PC-9 (cell line): ENCODE data around the gene UNC13B. TPM values are rescaled to one million over a fixed set of nuclear protein-coding genes. Genes with fewer than 3 reads are reported as not detected.

ENCODE experiments used
- BruUV-seq: library from RNA; stranded (reverse); fragments of 400-500 nt; replicated peaks from 2 replicates; lab custom pipeline; 2021; lab: Mats Ljungman, UMichigan
- CTCF ChIA-PET: fragments of 300-600 bp; sonication (Branson Sonifier 250); formaldehyde crosslinking; loops from one replicate; lab custom pipeline; 2022; ENCODE audit warnings: antibody characterized with exemption; lab: Charles Lee
- POLR2A ChIA-PET: fragments of 300-600 bp; sonication (Branson Sonifier 250); formaldehyde crosslinking; loops from one replicate; lab custom pipeline; 2022; ENCODE audit warnings: antibody characterized with exemption; ENCODE audit not compliant: unreplicated experiment; lab: Charles Lee
- DNase-seq, 2 experiments: peaks; one replicate each; pipeline versions ENCODE4 v3.0.0 to v3.0.0-alpha.2; 2015 to 2022; ENCODE audit warnings: mixed read lengths in 1 of 2
- H2AFZ ChIP-seq: fragments of 200-600 bp; sonication (generic); 2 replicates; pipeline ENCODE4 v1.8.1; 2017; ENCODE audit warnings: antibody characterized with exemption
- H3F3A ChIP-seq: fragments of 200-600 bp; sonication (generic); 2 replicates; pipeline ENCODE4 v1.8.1; 2017; ENCODE audit warnings: antibody characterized with exemption, mild to moderate bottlenecking, low read depth; ENCODE audit not compliant: insufficient read depth
- H3K27ac ChIP-seq: fragments of 200-600 bp; sonication (generic); 2 replicates; pipeline ENCODE4 v1.6.1; 2016; ENCODE audit warnings: mixed run types
- H3K27me3 ChIP-seq: fragments of 200-600 bp; sonication (generic); 2 replicates; pipeline ENCODE4 v1.6.1; 2016; ENCODE audit warnings: low read depth, mixed run types; ENCODE audit not compliant: insufficient read depth
- H3K36me3 ChIP-seq: fragments of 200-600 bp; sonication (generic); 2 replicates; pipeline ENCODE4 v1.6.1; 2016; ENCODE audit warnings: low read depth, mixed run types
- H3K4me1 ChIP-seq: fragments of 200-600 bp; sonication (generic); replicated peaks from 2 replicates; pipeline ENCODE4 v1.6.1; 2016; ENCODE audit warnings: mixed run types; ENCODE audit not compliant: insufficient read depth
- H3K4me2 ChIP-seq: fragments of 200-600 bp; sonication (generic); 2 replicates; pipeline ENCODE4 v1.6.1; 2017; ENCODE audit warnings: mixed run types
- H3K4me3 ChIP-seq: fragments of 200-600 bp; sonication (generic); 2 replicates; pipeline ENCODE4 v1.6.1; 2016; ENCODE audit warnings: mixed run types
- H3K79me2 ChIP-seq: fragments of 200-600 bp; sonication (generic); 2 replicates; pipeline ENCODE4 v1.6.1; 2017; ENCODE audit warnings: low read depth, mixed run types
- H3K9me2 ChIP-seq: fragments of 200-600 bp; sonication (generic); 2 replicates; pipeline ENCODE4 v1.8.1; 2017; ENCODE audit warnings: mild to moderate bottlenecking; ENCODE audit not compliant: insufficient read depth
- H3K9me3 ChIP-seq: fragments of 200-600 bp; sonication (generic); 2 replicates; pipeline ENCODE4 v1.8.1; 2016; ENCODE audit warnings: low read depth; ENCODE audit not compliant: insufficient read depth
- H4K20me1 ChIP-seq: fragments of 200-600 bp; sonication (generic); 2 replicates; pipeline ENCODE4 v1.8.1; 2017; ENCODE audit not compliant: insufficient read depth
- EZH2 ChIP-seq: fragments of 200-600 bp; sonication (generic); IDR thresholded peaks from 2 replicates; pipeline ENCODE4 v1.8.0; 2017; ENCODE audit warnings: antibody characterized with exemption, low read depth
- intact Hi-C: fragments of 100-400 bp; cut with micrococcal nuclease; formaldehyde crosslinking; loops from one replicate; pipeline ENCODE4 v1.10.0; 2022; ENCODE audit not compliant: unreplicated experiment
- total RNA-seq: library from RNA; stranded (reverse); gene quantifications from 2 replicates; pipeline ENCODE4 v1.2.3, GENCODE V29; 2021
- TF ChIP-seq, protein P1 (sequence below): fragments of 200-600 bp; sonication (generic); conservative IDR thresholded peaks from 2 replicates; pipeline ENCODE4 v1.6.1; 2017; ENCODE audit warnings: mixed run types, antibody characterized with exemption, mild to moderate bottlenecking, moderate library complexity

Gene UNC13B
- total RNA-seq, 1 experiment from 2014 or later = not detected

GRCh38 chr9:35423499-35423898 is 261.7 kb downstream of the UNC13B start:
- Histone ChIP-seq H3K4me1 (peaks cover 12% of the 10 kb centered on the region), H3K9me3 (no peaks in the 10 kb centered on the region), H3K27me3 (no peaks in the 10 kb centered on the region), H2AFZ (no peak overlapping the region), H4K20me1 (no peaks in the 10 kb centered on the region), H3K27ac (no peak overlapping the region), H3K79me2 (no peaks in the 10 kb centered on the region), H3K4me2 (no peak overlapping the region), H3K36me3 (no peaks in the 10 kb centered on the region), H3F3A (peaks cover 3% of the 10 kb centered on the region; the same call in 1 of the 2 replicates), H3K9me2 (no peaks in the 10 kb centered on the region), H3K4me3 (no peak overlapping the region)
- no peak for DNase-seq
- ChIA-PET CTCF (no interaction called here), POLR2A (no interaction called here)
- intact Hi-C loops = no loop called here
- BruUV-seq = no TSS peak
- TF ChIP-seq EZH2 = no peak
- TF ChIP-seq, protein P1, sequence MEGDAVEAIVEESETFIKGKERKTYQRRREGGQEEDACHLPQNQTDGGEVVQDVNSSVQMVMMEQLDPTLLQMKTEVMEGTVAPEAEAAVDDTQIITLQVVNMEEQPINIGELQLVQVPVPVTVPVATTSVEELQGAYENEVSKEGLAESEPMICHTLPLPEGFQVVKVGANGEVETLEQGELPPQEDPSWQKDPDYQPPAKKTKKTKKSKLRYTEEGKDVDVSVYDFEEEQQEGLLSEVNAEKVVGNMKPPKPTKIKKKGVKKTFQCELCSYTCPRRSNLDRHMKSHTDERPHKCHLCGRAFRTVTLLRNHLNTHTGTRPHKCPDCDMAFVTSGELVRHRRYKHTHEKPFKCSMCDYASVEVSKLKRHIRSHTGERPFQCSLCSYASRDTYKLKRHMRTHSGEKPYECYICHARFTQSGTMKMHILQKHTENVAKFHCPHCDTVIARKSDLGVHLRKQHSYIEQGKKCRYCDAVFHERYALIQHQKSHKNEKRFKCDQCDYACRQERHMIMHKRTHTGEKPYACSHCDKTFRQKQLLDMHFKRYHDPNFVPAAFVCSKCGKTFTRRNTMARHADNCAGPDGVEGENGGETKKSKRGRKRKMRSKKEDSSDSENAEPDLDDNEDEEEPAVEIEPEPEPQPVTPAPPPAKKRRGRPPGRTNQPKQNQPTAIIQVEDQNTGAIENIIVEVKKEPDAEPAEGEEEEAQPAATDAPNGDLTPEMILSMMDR = no peak

GRCh38 chr9:35424356-35425352 is 262.8 kb downstream of the UNC13B start:
- Histone ChIP-seq H2AFZ (no peak overlapping the region), H3K9me2 (no peaks in the 10 kb centered on the region), H3K36me3 (no peaks in the 10 kb centered on the region), H4K20me1 (no peaks in the 10 kb centered on the region), H3K4me2 (no peak overlapping the region), H3K27me3 (no peaks in the 10 kb centered on the region), H3K27ac (no peak overlapping the region), H3K79me2 (no peaks in the 10 kb centered on the region), H3K4me1 (peaks cover 12% of the 10 kb centered on the region), H3K9me3 (no peaks in the 10 kb centered on the region), H3K4me3 (no peak overlapping the region), H3F3A (peaks cover 3% of the 10 kb centered on the region; the same call in 1 of the 2 replicates)
- ChIA-PET POLR2A (no interaction called here), CTCF (no interaction called here)
- BruUV-seq = no TSS peak
- TF ChIP-seq EZH2 = no peak
- TF ChIP-seq, protein P1 = no peak
- intact Hi-C loops = no loop called here
- no peak for DNase-seq

DNA sequence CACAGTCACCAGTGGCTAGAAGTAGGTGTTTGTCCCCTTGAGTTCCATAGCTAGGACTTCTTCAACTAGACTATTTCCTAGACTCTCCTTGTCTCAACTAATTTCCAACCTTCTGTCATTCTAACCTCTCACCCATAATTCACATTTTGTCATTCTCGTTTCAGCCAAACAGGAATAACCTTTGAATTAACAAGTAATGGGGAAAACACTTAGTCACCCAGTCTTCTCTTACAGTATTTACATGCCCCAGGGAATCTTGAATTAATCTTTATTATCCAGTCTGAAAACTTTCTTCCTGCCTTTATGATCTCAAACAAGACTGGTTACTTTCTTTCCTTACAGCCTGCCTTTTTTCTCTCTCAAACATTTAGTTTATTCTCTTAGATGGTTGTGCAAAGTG is 264.8 kb downstream of the UNC13B start:
- Histone ChIP-seq H3F3A (peaks cover 3% of the 10 kb centered on the region; the same call in 1 of the 2 replicates), H3K4me2 (peak overlapping the region; percentile 58), H3K36me3 (no peaks in the 10 kb centered on the region), H3K79me2 (no peaks in the 10 kb centered on the region), H3K4me3 (peak overlapping the region; percentile 16; the same call in 1 of the 2 replicates), H4K20me1 (no peaks in the 10 kb centered on the region), H3K4me1 (peaks cover 12% of the 10 kb centered on the region), H3K27ac (peak overlapping the region; percentile 57; the same call in 1 of the 2 replicates), H2AFZ (peak overlapping the region; percentile 60; the same call in 1 of the 2 replicates), H3K27me3 (no peaks in the 10 kb centered on the region), H3K9me2 (no peaks in the 10 kb centered on the region), H3K9me3 (no peaks in the 10 kb centered on the region)
- TF ChIP-seq, protein P1 = no peak
- TF ChIP-seq EZH2 = no peak
- intact Hi-C loops = no loop called here
- ChIA-PET POLR2A (no interaction called here), CTCF (no interaction called here)
- DNase-seq = peak in 1 of 2 experiments; percentile 45
- no TSS peak for BruUV-seq
